Bronchial epithelial cell (primary cell): ENCODE data around the gene HNRNPU. TPM values are rescaled to one million over a fixed set of nuclear protein-coding genes. Genes with fewer than 3 reads are reported as not detected.

Source experiments
- DNase-seq: peaks from one replicate; pipeline ENCODE4 v3.0.0-alpha.2; 2010; ENCODE audit warnings: low read depth
- FAIRE-seq: peaks from 2 replicates; lab custom pipeline; 2011; peaks lifted over from hg19 to GRCh38; lab: Jason Lieb, UNC
- H3K27me3 ChIP-seq: 2 replicates; pipeline ENCODE4 v1.5.1; 2011; ENCODE audit warnings: low read length; ENCODE audit not compliant: control insufficient read depth, insufficient read depth
- H3K36me3 ChIP-seq: 2 replicates; pipeline ENCODE4 v1.5.1; 2011; ENCODE audit warnings: low read length; ENCODE audit not compliant: control insufficient read depth, insufficient read depth
- H3K4me3 ChIP-seq: 2 replicates; pipeline ENCODE4 v1.5.1; 2011; ENCODE audit warnings: mild to moderate bottlenecking, low read depth, low read length, control low read depth
- CTCF ChIP-seq: IDR thresholded peaks from 2 replicates; pipeline ENCODE4 v1.5.1; 2011; ENCODE audit warnings: mild to moderate bottlenecking, moderate library complexity, low read length, control low read depth, inconsistent platforms; ENCODE audit not compliant: insufficient read depth, severe bottlenecking
- total RNA-seq: library from RNA; depleted of rRNA; stranded (reverse); fragments of >200 nt; gene quantifications from 2 replicates; pipeline ENCODE4 v1.2.1, GENCODE V29; 2014

HNRNPU gene
- total RNA-seq, 1 donor from 2014 or later = 259 TPM

GRCh38 chr1:244801246-244801645, 63.1 kb downstream of the HNRNPU start:
- Histone ChIP-seq H3K36me3 (no peaks in the 10 kb centered on the region), H3K27me3 (no peaks in the 10 kb centered on the region), H3K4me3 (no peak overlapping the region)
- TF ChIP-seq CTCF = peak; percentile 21
- FAIRE-seq = no peak
- no peak for DNase-seq

GRCh38 chr1:244800821-244801220, 63.5 kb downstream of the HNRNPU start:
- no peak for FAIRE-seq
- H3K36me3 ChIP-seq = no peaks in the 10 kb centered on the region
- DNase-seq = no peak
- no peaks in the 10 kb centered on the region for H3K27me3 ChIP-seq
- H3K4me3 ChIP-seq = no peak overlapping the region
- TF ChIP-seq CTCF = no peak

Other genes starting within 250 kb of the HNRNPU start
- 54.8 and 64.3 TPM in 2 replicates for gene DESI2, start 211.4 kb downstream of the HNRNPU start, total RNA-seq
- 9.0 and 11.1 TPM in 2 replicates for gene COX20, start 28.9 kb downstream of the HNRNPU start, total RNA-seq